Measurements from ENCODE around the gene ACOT12.

- TF ChIP-seq ATF3 (IDR thresholded peaks at IDR 0.05), result no peak
- no peak for TF ChIP-seq ATF3 (CRISPR knock-in tag; conservative IDR thresholded peaks at IDR 0.05)
- TF ChIP-seq KDM1A (IDR thresholded peaks at IDR 0.05), result no peak
- no peak for TF ChIP-seq SP2 (IDR thresholded peaks at IDR 0.05; ENCODE audit: extremely low read depth, low read depth, low read length, poor library complexity, severe bottlenecking)
- TF ChIP-seq EZH2 (IDR thresholded peaks at IDR 0.05; ENCODE audit: borderline replicate concordance, low read depth, low read length), result no peak
- TF ChIP-seq SMC3 (conservative IDR thresholded peaks at IDR 0.05; ENCODE audit: insufficient read depth, low read depth, low read length), result no peak
- TF ChIP-seq ELF1 (tag; IDR thresholded peaks at IDR 0.05), result no peak
- TF ChIP-seq NCOA2 (IDR thresholded peaks at IDR 0.05; ENCODE audit: partially characterized antibody in 2 of 2), result no peak
- TF ChIP-seq TBL1XR1 (IDR thresholded peaks at IDR 0.05; ENCODE audit: low read length in 2 of 2), result no peak
- TF ChIP-seq KLF10 (CRISPR knock-in tag; IDR thresholded peaks at IDR 0.05), result no peak
- no peak for TF ChIP-seq MLLT1 (IDR thresholded peaks at IDR 0.05)
- TF ChIP-seq ZNF347 (CRISPR knock-in tag; IDR thresholded peaks at IDR 0.05; ENCODE audit: low read depth), result no peak
Measured at GRCh38 chr5:81359881-81360280, 34.1 kb downstream of the ACOT12 start.

Data from K562 (cell line).